ENCODE data around the gene DENND1A.

Gene DENND1A

GRCh38 chr9:123597876-123598556, 331.9 kb downstream of the DENND1A start:
- no peak for DNase-seq (ENCODE audit: extremely low read depth, low read depth)
- TF ChIP-seq, protein P1, sequence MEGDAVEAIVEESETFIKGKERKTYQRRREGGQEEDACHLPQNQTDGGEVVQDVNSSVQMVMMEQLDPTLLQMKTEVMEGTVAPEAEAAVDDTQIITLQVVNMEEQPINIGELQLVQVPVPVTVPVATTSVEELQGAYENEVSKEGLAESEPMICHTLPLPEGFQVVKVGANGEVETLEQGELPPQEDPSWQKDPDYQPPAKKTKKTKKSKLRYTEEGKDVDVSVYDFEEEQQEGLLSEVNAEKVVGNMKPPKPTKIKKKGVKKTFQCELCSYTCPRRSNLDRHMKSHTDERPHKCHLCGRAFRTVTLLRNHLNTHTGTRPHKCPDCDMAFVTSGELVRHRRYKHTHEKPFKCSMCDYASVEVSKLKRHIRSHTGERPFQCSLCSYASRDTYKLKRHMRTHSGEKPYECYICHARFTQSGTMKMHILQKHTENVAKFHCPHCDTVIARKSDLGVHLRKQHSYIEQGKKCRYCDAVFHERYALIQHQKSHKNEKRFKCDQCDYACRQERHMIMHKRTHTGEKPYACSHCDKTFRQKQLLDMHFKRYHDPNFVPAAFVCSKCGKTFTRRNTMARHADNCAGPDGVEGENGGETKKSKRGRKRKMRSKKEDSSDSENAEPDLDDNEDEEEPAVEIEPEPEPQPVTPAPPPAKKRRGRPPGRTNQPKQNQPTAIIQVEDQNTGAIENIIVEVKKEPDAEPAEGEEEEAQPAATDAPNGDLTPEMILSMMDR (IDR thresholded peaks at IDR 0.05; ENCODE audit: low read depth, low read length): no peak

DNA sequence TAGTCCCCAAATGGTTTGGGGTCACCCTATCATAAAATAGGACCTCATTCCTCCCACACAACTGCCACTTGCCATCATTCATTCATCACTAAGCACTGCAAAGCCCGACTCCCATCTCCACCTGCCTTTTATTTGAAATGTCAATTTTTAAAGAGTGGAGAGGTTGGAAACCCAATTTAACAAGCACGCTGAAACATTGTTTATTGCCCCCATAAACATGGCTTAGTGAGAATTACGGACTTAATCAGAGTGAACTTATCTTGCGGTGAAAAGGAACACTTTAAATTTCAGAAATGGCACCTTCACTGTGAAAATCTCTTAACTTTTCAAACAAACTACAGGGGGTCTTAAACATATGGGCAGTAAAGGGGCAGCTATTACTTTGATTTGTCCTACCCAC, 332.9 kb downstream of the DENND1A start:
- DNase-seq (ENCODE audit: extremely low read depth, low read depth): no peak
- TF ChIP-seq, protein P1 (IDR thresholded peaks at IDR 0.05; ENCODE audit: low read depth, low read length): no peak

DNA sequence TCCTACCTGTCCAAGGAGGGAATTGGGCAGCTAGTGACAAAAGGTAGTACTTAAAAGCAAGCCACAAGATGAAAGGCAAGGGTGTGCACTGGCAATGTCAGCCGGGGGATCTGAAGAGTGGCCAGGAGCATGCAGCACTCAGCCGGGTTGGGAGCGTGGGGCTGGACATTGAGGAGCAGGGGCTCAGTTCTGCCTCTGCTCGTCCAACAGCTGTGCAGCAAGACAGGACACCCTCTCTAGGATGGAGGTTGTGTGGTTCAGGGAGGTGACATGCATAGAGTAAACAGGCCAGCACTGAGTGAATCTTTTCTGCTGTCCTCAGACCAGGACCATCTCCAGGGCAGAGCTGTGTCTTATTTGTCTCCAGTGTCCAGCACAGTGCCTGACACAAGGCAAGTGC, 338.6 kb downstream of the DENND1A start:
- TF ChIP-seq, protein P1 (IDR thresholded peaks at IDR 0.05; ENCODE audit: low read depth, low read length): no peak
- DNase-seq (ENCODE audit: extremely low read depth, low read depth): no peak

- DNase-seq (ENCODE audit: extremely low read depth, low read depth): no peak
- TF ChIP-seq, protein P1 (IDR thresholded peaks at IDR 0.05; ENCODE audit: low read depth, low read length): no peak
These were observed 339.4 kb downstream of the DENND1A start for GRCh38 chr9:123590499-123590898.

- DNase-seq (ENCODE audit: extremely low read depth, low read depth): no peak
- TF ChIP-seq, protein P1 (IDR thresholded peaks at IDR 0.05; ENCODE audit: low read depth, low read length): no peak
These were observed 340.3 kb downstream of the DENND1A start for GRCh38 chr9:123589361-123590239.

DNA sequence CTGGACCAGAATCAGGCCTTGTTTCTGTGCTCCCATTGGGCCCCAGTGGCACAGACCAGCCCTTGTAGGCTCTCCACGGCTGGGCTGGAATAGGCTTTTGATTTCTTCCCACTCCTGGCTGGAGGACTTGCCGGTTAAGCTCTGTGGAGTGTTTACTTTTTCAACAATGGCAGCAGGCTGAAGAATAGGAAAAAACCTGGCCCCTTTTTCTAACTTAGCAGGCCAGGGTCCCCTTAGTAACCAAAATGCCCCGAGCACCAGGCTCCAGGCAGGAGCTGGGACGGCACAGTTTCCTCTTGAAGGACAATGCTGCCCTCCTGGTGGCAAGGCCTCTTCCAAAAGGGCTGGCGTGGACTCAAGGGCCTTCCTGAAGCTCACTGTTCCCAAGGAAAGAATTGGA, 343.7 kb downstream of the DENND1A start:
- TF ChIP-seq, protein P1 (IDR thresholded peaks at IDR 0.05; ENCODE audit: low read depth, low read length): no peak
- no peak for DNase-seq (ENCODE audit: extremely low read depth, low read depth)
